ENCODE data around the gene IL3RA. TPM values are rescaled to one million over a fixed set of nuclear protein-coding genes. Genes with fewer than 3 reads are reported as not detected.

Gene IL3RA
- total RNA-seq, 1 experiment from 2014 or later, result not detected

DNA sequence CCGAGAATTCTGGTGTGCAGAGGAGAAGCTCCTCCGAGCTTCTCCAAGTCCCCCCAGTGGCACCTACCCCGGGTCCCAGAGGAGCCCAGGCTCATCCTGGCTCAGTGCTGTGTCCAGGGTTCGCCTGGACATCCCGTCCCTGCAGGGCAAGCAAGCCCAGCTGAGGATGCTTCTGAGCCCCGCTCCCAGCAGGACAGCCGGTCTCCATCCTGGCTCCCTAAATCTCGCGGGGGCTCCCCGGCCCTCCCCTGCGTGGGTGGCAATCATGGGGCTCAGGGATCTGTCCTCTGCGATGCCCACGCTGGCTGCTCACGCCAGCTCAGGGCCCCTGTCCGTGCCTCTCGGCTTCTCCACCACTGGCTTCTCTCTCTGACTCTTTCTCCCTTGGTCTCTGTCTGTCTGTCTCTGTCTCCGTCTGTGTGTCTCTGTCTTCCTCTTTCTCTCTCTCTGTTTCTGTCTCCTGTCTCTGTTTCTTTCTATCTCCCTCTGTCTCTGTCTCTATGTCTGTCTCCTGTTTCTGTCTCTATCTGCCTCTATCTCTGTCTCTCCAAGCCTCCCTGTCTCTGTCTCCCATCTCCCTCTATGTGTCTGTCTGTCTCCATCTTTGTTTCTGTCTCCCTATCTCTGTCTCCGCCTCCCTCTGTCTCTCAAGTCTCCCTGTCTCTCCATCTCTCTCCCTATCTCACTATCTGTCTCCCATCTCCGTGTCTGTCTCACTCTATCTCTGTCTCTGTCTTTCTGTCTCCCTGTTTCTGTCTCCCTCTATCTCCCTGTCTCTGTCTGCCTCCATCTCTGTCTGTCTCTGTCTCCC, 83.2 kb downstream of the IL3RA start:
- H3K27me3 Mint-ChIP-seq (ENCODE audit: insufficient read depth, unreplicated experiment), result no peaks in the 10 kb centered on the region
- H3K9me3 Mint-ChIP-seq (ENCODE audit: unreplicated experiment), result peaks cover 14% of the 10 kb centered on the region
- no TSS peak for BruUV-seq (replicated peaks)
- H3K36me3 Mint-ChIP-seq (ENCODE audit: insufficient read depth, unreplicated experiment), result peaks cover 27% of the 10 kb centered on the region
- no peak overlapping the region for H3K27ac Mint-ChIP-seq (ENCODE audit: low read depth, unreplicated experiment)
- no peak overlapping the region for H3K4me3 Mint-ChIP-seq (ENCODE audit: unreplicated experiment)
- no peaks in the 10 kb centered on the region for H3K4me1 Mint-ChIP-seq (ENCODE audit: insufficient read depth, unreplicated experiment)
- intact Hi-C loops (cut with micrococcal nuclease), result no loop called here
- ChIA-PET CTCF (no interaction called here), POLR2A (no interaction called here)
- TF ChIP-seq, protein P1, sequence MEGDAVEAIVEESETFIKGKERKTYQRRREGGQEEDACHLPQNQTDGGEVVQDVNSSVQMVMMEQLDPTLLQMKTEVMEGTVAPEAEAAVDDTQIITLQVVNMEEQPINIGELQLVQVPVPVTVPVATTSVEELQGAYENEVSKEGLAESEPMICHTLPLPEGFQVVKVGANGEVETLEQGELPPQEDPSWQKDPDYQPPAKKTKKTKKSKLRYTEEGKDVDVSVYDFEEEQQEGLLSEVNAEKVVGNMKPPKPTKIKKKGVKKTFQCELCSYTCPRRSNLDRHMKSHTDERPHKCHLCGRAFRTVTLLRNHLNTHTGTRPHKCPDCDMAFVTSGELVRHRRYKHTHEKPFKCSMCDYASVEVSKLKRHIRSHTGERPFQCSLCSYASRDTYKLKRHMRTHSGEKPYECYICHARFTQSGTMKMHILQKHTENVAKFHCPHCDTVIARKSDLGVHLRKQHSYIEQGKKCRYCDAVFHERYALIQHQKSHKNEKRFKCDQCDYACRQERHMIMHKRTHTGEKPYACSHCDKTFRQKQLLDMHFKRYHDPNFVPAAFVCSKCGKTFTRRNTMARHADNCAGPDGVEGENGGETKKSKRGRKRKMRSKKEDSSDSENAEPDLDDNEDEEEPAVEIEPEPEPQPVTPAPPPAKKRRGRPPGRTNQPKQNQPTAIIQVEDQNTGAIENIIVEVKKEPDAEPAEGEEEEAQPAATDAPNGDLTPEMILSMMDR (IDR thresholded peaks at IDR 0.05; ENCODE audit: unreplicated experiment), result no peak
- no peak for DNase-seq (ENCODE audit: unreplicated experiment)

DNA sequence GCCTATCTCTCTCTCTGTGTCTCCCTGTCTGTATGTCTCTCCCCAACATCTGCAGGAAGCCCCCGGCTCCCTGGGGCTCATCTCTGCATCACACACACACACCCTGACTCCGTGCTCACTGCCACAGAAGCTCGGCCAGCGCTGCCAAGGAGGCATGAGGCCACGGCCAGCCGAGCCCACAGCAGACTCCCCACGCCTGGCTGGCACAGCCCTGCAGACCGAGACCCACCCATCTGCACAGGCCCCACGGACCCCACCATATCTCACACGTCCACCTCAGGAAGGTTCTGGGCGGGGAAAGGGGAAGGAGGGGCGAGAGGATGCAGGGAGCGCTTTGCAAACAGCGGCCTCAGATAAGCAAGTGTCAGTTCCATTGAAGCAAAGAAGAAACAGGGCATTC, 83.8 kb downstream of the IL3RA start:
- CTCF ChIA-PET, result no interaction called here
- H3K27ac Mint-ChIP-seq (ENCODE audit: low read depth, unreplicated experiment), result no peak overlapping the region
- BruUV-seq (replicated peaks), result no TSS peak

DNA sequence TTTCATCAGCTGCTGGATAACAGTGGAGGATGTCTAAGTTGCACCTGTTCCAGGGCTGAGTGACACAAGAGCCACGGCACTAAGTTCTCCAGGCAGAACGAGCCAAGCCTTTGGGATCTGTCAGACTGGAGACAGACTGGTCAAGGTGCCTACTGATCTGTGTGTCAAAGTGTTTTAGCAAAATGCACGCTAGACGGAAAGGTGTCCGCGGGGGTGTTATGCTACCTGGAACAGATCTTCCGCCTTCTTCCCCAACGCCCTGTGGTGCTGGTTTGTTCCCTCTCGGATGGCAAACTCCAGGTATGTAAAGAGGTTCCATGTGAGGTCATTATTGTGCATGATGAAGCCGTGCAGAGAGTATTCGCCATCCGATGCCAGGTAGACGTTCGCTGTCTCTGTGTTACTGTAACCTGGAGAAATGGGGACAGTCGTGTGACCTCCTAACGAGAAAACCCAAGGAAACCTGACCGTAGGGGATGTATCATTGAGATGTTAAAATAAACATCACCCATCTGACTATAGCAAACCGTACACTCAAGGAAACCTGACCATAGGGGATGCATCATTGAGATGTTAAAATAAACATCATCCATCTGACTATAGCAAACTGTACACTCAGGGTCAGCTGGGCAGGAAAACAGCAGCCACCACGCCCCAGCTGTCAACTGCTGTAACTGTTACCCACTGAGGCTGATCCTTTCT, 85.0 kb downstream of the IL3RA start:
- no peak overlapping the region for H3K27ac Mint-ChIP-seq (ENCODE audit: low read depth, unreplicated experiment)
- peaks cover 19% of the 10 kb centered on the region for H3K9me3 Mint-ChIP-seq (ENCODE audit: unreplicated experiment)
- H3K36me3 Mint-ChIP-seq (ENCODE audit: insufficient read depth, unreplicated experiment), result peaks cover 33% of the 10 kb centered on the region
- intact Hi-C loops (cut with micrococcal nuclease), result no loop called here
- ChIA-PET CTCF (no interaction called here), POLR2A (no interaction called here)
- no peak overlapping the region for H3K4me3 Mint-ChIP-seq (ENCODE audit: unreplicated experiment)
- no peaks in the 10 kb centered on the region for H3K27me3 Mint-ChIP-seq (ENCODE audit: insufficient read depth, unreplicated experiment)
- BruUV-seq (replicated peaks), result no TSS peak
- H3K4me1 Mint-ChIP-seq (ENCODE audit: insufficient read depth, unreplicated experiment), result no peaks in the 10 kb centered on the region
- TF ChIP-seq, protein P1 (IDR thresholded peaks at IDR 0.05; ENCODE audit: unreplicated experiment), result no peak
- DNase-seq (ENCODE audit: unreplicated experiment), result no peak

More for the DNA sequence above, 83.8 kb downstream of the IL3RA start:
- Mint-ChIP-seq H3K36me3 (ENCODE audit: insufficient read depth, unreplicated experiment) (peaks cover 33% of the 10 kb centered on the region), H3K9me3 (ENCODE audit: unreplicated experiment) (peaks cover 19% of the 10 kb centered on the region), H3K4me1 (ENCODE audit: insufficient read depth, unreplicated experiment) (no peaks in the 10 kb centered on the region), H3K4me3 (ENCODE audit: unreplicated experiment) (no peak overlapping the region), H3K27me3 (ENCODE audit: insufficient read depth, unreplicated experiment) (no peaks in the 10 kb centered on the region)
- POLR2A ChIA-PET, result no interaction called here
- intact Hi-C loops (cut with micrococcal nuclease), result no loop called here
- no peak for DNase-seq (ENCODE audit: unreplicated experiment)
- TF ChIP-seq, protein P1 (IDR thresholded peaks at IDR 0.05; ENCODE audit: unreplicated experiment), result no peak

DNA sequence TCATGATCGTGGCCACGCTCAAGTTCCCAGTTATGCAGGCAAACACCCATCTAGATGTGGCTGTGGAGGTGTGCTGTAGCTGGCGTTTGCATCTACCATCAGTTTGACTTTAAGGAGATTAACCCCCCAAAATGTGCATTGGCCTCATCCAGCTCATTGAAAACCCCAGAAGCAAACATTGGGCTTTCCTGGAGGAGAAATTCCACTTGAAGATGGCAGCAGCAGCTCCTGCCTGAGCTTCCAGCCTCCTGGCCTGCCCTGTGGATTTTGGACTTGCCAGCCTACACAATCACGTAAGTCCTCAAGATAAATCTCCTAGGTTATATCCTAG, 85.5 kb downstream of the IL3RA start:
- POLR2A ChIA-PET, result no interaction called here
- peaks cover 34% of the 10 kb centered on the region for H3K36me3 Mint-ChIP-seq (ENCODE audit: insufficient read depth, unreplicated experiment)
- TF ChIP-seq, protein P1 (IDR thresholded peaks at IDR 0.05; ENCODE audit: unreplicated experiment), result no peak
- no peak overlapping the region for H3K4me3 Mint-ChIP-seq (ENCODE audit: unreplicated experiment)
- H3K27me3 Mint-ChIP-seq (ENCODE audit: insufficient read depth, unreplicated experiment), result no peaks in the 10 kb centered on the region
- H3K27ac Mint-ChIP-seq (ENCODE audit: low read depth, unreplicated experiment), result no peak overlapping the region
- no peak for DNase-seq (ENCODE audit: unreplicated experiment)
- BruUV-seq (replicated peaks), result no TSS peak
- intact Hi-C loops (cut with micrococcal nuclease), result no loop called here
- H3K4me1 Mint-ChIP-seq (ENCODE audit: insufficient read depth, unreplicated experiment), result no peaks in the 10 kb centered on the region
- H3K9me3 Mint-ChIP-seq (ENCODE audit: unreplicated experiment), result peaks cover 19% of the 10 kb centered on the region
- CTCF ChIA-PET, result no interaction called here
